ENCODE data around the gene SBNO2.
A peak's percentile ranks its signal among the peaks of the same experiment; 100 is the strongest.
"Not testable (repeated sequence)": the region's sequence is repeated elsewhere in the genome, so short reads cannot be mapped to it uniquely, and the experiment has no call there.

SBNO2 gene

DNA sequence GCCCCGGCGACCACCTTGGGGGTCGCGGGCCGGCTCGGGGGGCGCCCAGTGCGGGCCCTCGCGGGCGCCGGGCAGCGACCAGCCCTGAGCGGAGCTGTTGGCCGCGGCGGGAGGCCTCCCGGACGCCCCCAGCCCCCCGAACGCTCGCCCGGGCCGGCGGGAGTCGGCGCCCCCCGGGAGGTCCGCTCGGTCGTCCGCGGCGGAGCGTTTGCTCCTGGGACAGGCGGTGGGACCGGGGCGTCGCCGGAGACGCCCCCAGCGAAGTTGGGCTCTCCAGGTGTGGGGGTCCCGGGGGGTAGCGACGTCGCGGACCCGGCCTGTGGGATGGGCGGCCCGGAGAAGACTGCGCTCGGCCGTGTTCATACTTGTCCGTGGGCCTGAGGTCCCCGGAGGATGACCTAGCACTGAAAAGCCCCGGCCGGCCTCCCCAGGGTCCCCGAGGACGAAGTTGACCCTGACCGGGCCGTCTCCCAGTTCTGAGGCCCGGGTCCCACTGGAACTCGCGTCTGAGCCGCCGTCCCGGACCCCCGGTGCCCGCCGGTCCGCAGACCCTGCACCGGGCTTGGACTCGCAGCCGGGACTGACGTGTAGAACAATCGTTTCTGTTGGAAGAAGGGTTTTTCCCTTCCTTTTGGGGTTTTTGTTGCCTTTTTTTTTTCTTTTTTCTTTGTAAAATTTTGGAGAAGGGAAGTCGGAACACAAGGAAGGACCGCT lies 32.2 kb upstream of the SBNO2 start:
- DNase-seq: no peak

DNA sequence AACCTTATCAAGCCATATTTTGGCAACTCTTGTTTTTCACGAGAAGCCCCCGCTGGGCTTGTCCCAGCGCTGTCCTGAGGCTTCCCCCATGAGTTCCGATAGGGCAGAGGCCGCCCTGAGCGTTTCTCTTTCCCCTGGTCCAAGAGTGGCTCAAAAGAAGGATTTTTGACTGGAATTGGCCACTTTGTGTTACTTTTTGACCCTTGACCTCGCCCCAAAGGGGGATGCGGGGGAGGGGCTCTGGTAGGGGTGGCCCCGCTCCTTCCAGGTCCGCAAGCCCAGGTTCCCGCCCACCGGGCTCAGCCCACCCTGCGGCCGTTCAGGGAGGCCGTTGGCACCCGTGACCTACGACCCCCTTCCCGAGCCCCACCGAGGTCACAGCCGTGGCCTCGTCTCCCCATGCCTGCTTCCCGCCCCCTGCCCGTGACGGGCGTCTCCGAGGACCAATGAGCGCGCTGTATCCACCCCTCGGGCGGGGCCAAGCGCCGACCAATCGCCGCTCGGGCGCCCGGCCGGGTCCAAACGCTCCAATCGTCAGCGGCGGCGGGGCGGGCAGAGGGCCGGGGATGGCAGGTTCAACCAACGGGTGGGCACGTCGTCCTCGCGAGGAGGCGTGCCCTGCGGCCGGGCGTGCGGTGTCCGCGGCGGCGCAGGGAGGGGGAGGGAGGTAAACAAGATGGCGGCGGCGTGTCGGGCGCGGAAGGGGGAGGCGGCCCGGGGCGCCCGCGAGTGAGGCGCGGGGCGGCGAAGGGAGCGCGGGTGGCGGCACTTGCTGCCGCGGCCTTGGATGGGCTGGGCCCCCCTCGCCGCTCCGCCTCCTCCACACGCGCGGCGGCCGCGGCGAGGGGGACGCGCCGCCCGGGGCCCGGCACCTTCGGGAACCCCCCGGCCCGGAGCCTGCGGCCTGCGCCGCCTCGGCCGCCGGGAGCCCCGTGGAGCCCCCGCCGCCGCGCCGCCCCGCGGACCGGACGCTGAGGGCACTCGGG lies 31.3 kb upstream of the SBNO2 start, which contains the start of gene STK11:
STK11 (plus strand) TSS at position 665 of the 986 bp plus-strand sequence. CDS start 1,136 bp downstream, outside the sequence.
- DNase-seq: peak; percentile 100

GRCh38 chr19:1200614-1201013 lies 26.5 kb upstream of the SBNO2 start:
- DNase-seq: not testable (repeated sequence)

GRCh38 chr19:1199531-1199930 lies 25.5 kb upstream of the SBNO2 start:
- DNase-seq: no peak

- peak; percentile 41 to 58 for DNase-seq
Measured at GRCh38 chr19:1189419-1189818, 15.4 kb upstream of the SBNO2 start.

- DNase-seq: no peak
Measured at GRCh38 chr19:1183543-1184172, 9.6 kb upstream of the SBNO2 start.

DNA sequence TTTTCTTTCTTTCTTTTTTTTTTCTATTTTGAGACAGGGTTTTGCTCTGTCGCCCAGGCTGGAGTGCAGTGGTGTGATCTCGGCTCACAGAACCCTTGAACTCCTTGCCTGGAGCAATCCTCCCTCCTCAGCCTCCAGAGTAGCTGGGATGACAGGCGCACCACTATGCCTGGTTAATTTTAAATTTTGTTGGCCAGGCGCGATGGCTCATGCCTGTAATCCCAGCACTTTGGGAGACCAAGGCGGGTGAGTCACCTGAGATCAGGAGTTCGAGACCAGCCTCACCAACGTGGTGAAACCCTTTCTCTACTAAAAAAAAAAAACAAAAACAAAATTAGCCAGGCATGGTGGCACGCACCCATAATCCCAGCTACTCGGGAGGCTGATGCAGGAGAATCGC lies 8.7 kb upstream of the SBNO2 start:
- no peak for DNase-seq

DNA sequence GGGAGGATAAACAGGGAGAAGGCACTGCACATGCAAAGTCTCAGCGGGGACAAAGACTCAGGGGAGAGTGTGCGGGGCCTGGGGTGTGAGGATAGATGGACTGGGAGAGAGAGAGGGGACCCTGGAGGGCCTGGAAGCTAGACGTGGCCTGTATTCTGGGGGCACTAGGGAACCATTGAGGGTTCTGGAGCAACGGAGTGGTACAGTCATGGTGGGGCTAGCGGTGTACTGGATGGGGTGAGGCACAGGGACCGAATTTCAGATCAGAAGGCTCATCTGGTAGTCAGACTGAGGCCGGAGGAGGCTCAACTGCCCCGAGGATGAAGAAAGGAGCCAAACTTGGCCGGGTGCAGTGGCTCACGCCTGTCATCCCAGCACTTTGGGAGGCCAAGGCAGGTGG lies 8.0 kb upstream of the SBNO2 start:
- no peak for DNase-seq

GRCh38 chr19:1181606-1182005 lies 7.5 kb upstream of the SBNO2 start:
- DNase-seq: no peak

- DNase-seq: no peak
Measured at GRCh38 chr19:1177322-1178114, 3.5 kb upstream of the SBNO2 start.

- no peak for DNase-seq
Measured at GRCh38 chr19:1173159-1173844, 766 bp downstream of the SBNO2 start.

- no peak for DNase-seq
Measured at GRCh38 chr19:1172353-1173158, 1.5 kb downstream of the SBNO2 start.

DNA sequence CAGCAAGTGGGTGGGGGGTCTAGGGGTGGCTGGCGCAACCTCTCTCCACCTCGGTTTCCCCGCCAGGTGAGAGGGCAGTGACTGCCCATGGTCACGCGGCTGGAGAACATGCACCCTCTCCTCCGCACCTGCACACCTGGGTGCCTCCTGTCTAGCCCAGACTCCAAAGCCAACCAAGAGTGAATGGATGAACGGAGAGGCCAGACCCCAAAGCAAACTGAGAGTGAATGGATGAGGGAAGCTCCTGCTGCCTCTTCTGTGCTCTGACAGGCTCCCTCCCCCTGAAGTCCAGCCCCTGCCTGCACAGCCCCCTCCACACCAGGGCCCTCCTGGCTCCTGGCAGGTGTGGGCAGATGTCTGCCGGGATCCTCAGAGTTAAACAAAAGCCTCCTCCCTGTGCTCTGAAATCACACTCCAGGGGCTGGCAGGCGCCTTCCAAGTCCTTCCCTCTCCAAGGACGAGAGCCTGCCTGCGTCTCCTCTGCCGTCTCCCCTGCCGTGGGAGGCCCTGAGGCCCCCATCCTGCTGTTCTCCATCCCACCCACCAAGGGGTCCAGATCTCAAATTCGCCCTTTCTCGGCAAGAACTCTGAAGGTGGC lies 2.2 kb downstream of the SBNO2 start:
- DNase-seq: no peak

DNA sequence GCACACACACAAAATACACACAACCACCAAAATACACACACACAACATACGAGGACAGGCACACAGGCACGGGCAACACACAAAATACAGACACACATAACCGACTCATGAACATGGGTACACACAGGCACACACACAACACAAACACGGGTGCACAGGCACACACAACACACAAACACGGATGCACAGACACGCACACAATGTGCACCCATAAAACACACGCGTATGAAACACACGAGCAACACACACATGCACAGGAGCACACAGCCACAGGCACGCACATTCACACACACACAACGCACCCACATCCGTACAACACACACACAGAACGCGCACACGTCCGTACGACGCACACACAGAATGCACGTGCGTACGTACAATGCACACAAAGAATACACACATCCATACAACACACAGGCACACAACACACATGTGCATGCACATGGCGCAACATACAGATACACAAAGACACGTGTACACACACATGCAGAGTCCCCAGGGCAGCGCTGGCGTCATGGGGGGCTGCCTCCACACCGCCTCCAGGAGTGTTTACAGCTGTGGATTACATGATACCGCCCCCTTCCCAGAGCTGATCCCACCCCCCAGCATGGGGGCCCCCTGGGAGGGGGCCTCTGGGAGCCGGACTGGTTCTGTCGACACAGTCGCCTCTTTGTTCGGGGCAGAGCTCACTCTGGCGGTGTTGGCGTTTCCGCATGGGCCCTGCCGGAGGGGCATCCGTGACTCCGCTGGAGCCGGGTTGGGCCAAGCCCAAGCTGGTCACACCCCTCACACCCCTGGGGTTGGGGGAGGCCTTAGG lies 2.9 kb downstream of the SBNO2 start:
- no peak for DNase-seq

- DNase-seq: no peak
Measured at GRCh38 chr19:1169921-1170885, 3.9 kb downstream of the SBNO2 start.

DNA sequence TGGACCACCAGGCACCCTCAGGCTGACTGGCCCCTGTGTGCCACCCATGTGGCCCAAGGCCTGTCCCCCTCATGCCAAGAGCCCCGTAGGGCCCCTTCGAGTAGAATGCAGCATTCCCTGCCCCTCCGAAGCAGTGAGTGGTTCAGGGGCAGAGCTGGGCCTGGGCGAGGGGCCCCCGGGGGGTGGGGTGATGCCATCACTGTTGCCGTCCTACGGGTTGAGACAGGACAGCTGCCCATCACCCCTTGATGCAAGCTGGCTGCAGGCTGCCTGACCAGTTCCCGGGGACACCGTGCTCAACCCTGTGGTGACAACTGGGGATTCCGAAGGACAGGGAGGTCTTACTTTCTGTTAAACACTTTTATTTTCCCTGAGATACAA lies 4.7 kb downstream of the SBNO2 start:
- no peak for DNase-seq

GRCh38 chr19:1168572-1169410 lies 5.3 kb downstream of the SBNO2 start:
- no peak for DNase-seq
